ENCODE measurements around the gene WDR18.

Gene WDR18

DNA sequence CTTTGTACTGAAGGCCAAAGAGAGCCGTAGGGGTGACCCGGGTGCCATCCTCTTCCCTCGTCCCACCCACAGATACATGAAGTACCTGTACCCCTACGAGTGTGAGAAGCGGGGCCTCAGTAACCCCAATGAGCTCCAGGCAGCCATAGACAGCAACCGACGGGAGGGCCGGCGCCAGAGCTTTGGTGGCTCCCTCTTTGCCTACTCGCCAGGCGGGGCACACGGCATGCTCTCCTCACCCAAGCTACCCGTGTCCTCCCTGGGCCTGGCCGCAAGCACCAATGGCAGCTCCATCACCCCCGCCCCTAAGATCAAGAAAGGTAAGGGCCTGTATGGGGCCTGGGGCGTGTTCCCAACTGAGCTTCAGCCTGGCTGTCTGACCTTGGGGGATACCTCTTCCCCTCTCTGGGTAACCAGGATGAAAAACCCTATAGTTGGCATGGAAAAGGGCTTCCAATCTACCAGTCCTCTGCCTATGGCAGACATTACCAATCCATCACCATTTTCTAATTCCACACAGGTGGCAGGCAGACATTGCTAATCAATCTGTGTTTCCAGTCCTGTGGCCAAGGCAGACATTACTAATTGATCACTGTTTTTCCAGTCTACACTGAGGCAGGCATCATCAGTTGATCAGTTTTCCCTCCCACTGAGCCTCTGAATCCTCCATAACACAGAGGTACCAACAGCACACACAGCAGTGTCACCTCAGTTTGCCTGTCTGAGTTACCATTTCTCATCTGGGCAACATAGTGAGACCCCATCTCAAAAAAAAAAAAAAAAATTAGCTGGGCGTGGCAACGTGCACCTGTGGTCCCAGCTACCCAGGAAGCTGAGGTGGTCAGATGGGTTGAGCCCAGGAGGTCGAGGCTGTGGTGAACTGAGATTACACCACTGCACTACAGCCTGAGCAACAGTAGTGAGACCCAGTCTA, 19.1 kb upstream of the WDR18 start:
- DNase-seq (ENCODE audit: low read depth in 3 of 3) = no peak

DNA sequence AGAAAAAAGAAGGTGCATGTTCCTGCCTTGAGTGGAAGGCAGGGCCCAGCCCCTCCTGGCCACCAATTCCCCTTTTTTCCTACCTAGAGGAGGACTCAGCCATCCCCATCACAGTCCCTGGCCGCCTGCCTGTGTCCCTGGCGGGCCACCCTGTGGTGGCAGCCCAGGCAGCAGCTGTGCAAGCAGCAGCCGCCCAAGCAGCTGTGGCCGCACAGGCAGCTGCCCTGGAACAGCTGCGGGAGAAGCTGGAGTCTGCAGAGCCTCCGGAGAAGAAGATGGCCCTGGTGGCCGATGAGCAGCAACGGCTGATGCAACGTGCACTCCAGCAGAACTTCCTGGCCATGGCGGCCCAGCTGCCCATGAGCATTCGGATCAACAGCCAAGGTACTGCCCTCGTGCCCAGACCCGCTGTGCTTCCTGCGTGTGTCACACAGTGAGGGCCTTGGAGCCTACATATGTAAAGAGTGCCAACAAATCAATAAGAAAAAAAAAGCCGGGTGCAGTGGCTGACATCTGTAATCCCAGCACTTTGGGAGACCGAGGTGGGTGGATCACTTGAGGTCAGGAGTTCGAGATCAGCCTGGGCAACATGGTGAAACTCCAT, 17.6 kb upstream of the WDR18 start:
- DNase-seq (ENCODE audit: low read depth in 3 of 3) = no peak

DNA sequence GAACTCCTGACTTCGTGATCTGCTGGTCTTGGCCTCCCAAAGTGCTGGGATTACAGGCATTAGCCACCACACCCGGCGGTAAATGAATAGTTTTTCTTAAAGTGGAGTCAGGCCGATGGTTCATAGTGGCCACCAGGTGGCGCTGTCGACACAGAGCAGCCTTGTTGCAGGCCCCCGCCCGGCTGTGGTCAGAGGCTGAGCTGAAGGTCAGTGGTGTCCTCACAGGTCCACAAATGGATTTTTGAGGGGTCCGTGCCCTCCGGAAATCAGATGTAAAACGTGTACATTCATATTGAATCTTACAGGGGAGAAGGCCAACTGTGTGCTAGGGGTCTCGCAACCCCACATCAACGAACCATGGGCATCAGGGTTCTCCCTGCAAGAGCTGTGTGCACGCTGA, 13.4 kb upstream of the WDR18 start:
- DNase-seq (ENCODE audit: low read depth in 3 of 3) = no peak

DNA sequence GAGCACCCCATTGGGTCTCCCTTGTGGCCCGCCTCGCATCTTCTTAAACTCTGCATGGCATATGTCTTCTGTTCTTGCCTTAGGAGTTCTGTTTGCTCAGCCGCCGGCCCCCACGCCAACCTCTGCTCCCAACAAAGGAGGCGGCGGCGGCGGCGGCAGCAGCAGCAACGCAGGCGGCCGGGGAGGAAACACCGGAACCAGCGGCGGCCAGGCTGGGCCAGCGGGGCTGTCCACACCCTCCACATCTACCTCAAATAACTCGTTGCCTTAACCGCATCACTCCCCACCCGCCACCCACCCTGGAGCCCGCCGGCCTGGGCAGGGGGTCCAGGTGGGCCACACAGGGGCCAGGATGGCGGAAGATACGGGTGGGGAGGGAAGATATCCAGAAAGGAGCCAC, 12.3 kb upstream of the WDR18 start:
- no peak for DNase-seq (ENCODE audit: low read depth in 3 of 3)

DNA sequence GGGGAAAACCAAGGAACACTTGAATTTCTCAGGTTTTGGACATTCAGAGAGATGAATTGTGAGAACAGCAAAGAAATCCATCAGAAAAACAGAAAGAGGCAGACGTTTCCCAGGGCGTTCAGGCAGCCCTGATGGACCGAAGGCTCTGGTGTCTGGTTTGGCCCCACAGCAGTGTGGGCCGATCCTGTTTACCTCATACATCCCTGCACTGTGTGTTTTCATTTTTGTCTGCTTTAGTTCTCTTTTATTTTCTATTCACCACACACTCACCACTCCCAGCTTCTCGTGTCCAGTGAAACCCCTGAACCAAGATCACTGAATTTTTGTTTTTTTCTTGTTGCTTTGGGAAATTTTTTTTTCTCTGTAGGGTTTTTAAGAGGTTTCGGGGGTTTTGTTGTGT, 11.9 kb upstream of the WDR18 start:
- DNase-seq (ENCODE audit: low read depth in 3 of 3) = no peak

DNA sequence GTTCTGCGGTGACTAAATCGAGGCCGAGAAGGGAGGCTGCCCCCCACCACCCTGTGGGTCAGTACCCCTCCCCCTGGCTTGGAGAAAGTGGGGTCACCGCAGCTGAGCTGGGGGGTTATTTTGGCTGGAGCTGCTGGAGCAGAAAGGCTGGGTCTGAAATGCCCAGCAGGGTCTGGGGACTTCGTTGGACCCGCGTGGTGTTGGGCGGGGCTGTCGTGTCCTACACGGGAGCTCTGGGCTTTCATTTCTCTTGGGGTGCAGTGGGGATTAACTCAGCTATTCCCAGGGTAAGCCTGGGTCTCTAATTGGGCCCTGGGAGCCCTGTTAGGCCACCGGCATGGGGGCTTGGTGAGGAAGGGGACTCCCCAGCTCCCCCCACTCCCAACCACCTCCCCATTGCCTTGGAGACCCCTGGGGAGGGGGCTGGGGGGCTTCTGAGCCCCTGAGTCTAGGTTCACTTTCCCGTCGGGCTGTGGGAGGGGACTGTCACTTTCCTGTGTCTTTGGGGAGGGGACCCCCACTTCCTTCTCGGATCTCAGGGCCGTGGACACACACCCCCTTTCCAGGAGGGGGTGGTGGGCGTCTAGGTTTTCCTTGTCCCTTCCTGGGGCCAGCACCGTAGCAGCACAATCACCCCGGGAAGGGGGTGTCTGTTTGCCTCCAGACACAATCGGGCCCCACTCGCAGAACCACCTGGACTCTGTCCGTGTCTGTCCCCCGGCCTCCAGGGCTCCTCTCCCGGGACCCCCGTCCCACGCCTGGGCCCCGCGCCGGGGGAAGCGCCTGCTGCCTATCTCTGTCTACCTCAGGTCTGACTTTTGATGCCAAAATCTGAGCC, 10.2 kb upstream of the WDR18 start:
- no peak for DNase-seq (ENCODE audit: low read depth in 3 of 3)

DNA sequence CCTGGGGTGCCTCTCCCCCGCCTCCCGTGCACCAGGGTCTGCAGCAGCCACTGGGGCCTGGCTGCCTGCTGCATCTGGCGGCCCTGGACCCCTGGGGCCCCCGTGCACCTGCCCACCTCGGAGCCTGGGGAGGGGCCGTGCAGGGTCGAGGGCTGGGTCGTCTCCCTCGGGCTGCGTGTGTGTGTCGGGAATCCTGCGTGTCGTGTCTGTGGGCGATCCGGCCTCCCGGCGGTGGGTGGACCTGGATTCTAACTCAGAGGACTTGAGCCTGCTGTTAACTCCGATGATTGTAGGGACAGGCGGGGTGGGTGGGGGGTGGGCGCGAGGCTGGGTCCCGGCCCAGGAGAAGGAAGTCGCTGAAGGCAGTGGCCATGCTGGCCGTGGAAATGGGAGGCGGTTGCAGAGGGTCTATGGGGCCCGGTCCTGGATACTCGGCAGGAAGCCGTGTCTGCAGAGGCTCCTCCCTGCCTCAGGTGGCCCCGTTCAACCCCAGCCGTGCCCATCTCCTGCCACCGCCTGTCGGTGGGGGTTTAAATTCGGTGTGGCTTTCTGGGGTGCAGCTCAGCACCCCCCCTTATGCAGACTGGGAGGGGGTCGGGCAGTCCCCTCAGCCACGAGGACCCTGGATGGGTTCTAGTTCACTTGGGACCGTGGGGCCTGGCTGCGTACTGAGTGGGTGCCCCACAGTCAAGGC, 9.4 kb upstream of the WDR18 start:
- no peak for DNase-seq (ENCODE audit: low read depth in 3 of 3)

DNA sequence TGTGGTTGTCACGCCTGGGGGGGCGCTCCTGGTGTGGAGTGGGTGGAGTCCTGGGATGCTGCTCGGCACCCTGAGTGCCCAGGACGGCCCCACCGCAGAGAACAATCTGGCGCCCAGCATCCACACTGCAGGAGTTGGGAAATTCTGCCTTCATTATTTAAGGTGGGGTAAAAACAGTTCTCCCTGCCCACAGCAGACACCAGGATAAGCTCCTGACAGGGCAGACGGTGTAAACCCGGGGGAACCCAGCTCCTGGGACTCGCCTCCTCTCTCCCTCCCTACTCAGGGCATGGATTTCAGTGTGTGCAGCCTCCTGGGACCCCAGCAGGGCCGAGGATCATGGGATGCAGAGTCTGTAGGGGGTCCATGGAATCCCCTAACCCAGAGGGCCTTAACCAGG, 7.7 kb upstream of the WDR18 start:
- DNase-seq (ENCODE audit: low read depth in 3 of 3) = no peak

DNA sequence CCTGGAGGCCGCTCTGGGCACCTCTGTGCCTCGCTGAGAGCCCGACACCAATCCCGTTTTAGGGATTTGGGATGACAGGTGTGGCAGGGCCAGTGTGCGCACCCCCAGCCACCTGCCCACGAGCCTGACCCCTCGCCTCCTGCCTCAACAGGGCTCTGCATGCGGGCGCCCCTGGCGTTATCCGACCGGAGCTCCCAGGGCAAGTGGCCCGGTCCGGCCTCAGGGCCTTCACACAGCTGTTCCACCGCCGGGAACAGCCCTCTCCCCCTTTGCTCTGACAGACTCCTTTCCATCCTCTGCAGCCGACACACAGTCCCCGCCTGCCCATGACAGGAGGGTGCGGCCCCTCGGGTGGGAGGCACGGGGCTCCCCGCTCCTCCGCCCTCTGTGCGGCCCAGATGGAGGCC, 7.1 kb upstream of the WDR18 start:
- no peak for DNase-seq (ENCODE audit: low read depth in 3 of 3)

DNA sequence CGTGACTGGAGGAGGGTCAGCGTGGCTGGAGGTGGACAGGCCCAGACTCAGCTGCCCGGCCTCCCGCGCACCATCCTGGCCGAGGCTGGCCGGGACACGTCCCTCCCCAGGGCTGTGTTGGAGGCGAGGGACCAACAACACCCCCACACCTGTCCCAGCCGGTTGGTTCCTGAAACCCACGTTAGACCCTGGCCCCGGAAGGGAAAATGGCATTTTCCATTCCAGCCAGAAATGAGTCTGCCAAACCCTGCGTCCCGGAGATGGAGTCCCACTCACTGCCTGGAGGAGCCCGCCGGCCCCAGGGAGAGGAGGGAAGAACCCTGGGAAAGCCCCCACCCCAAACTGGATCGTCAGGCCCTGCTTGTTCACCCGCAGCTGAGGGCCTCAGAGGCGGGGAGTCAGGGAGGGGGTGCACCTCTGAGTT, 4.8 kb upstream of the WDR18 start:
- DNase-seq (ENCODE audit: low read depth in 3 of 3) = no peak

DNA sequence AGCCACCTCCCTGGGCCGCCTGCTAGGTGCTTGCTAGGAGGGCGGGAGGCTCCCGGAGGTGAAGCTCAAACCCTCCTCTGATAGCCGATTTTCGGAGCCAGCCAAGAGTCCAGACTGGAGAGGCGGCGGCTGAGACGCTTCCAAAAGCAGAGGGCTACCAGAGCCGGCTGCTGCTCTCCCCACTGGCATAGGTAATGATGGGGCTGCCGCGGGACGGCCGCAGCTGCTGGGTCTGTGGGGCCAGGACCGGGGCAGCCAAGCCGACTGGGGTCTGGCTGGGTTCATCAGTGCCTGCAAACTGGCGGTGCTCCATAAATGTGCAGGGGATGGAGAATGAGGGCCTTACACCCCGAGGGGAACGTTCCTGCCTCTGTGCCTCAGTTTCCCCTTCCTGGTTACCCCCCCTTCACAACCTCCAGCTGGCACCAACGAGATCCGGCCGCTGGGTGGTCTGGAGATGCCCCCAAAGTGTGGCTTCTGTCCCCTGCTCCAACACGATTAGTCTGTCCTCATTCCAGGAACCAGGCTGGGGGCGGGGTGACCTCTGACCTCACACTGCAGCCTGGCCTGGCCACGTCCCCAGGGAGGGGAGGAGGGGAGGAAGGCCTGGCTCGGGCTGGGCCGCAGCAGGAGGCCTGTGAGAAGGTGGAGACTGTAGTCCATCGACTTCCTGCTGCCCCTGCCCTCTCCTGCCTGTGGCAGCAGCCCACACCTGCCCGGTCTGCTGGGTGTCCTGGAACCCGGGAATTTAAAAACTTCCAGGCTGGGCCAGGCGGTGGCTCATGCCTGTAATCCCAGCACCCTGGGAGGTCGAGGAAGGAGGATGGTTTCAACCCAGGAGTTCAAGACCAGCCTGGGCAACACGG, 3.8 kb upstream of the WDR18 start:
- no peak for DNase-seq (ENCODE audit: low read depth in 3 of 3)

DNA sequence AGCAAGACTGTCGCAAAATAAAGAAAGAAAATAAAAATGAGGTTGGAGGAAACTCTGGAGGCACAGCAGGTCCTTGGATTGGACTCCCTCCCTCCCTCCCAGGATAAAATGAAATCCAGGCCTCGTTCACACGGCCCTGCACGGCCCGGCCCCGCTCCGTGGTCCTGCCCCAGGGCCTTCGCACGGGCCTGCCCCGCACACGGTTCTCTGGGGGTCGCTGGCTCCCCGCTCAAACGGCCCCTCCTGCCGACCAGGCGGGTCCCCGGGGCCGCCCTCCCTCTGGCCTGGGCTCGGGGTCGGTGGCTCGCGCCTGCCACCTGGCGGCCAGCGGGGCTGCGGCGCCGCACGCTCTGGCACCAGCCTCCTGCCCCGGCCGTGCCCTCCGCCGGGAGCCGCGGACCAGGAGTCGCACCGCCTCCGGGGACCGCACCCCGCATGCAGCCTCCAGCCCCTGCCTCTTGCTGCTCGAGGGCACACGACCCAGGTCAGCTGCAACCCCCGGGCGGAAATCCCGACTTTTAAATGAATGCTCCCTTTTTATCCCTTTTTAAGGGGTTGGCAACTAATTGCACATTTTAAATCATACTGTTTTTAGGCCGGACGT, 1.5 kb upstream of the WDR18 start:
- peak; percentile 54 to 65 (median 58) for DNase-seq (ENCODE audit: low read depth in 3 of 3)

DNA sequence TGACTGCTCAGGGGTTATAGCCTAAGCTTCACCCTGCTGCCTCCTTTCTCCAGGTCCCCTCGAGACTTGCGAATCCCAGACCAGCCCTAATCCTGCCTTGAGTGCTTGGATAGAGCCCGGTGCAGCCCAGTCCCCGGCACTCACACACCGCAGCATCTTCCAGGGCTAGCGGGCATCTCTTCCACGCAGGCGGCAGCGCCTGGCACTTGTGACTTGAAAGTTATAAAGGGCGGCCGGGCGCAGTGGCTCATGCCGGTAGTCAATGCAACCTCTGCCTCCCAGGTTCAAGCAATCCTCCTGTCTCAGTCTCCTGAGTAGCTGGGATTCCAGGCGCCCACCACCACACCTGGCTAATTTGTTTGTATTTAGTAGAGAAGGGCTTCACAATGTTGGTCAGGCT, 1.9 kb downstream of the WDR18 start:
- DNase-seq (ENCODE audit: low read depth in 3 of 3) = no peak

DNA sequence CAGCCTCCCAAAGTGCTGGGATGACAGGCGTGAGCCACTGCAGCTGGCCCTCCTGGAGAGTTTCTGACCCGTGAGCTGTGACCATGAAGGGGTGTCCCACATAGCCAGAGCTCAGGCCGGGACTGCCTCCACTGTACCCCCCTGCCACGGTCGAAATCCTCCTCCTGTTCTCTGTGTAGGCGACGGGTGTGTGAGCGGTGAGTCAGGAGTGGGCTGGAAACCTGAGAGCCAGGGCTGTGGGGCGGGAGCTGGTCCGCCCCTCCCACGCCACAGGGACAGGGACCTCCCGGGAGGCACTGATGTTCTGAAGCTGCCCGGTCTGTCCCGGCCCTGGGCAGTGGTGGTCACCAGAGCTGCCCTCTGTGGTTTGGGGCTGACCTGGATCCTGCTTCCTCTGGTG, 3.9 kb downstream of the WDR18 start:
- no peak for DNase-seq (ENCODE audit: low read depth in 3 of 3)

DNA sequence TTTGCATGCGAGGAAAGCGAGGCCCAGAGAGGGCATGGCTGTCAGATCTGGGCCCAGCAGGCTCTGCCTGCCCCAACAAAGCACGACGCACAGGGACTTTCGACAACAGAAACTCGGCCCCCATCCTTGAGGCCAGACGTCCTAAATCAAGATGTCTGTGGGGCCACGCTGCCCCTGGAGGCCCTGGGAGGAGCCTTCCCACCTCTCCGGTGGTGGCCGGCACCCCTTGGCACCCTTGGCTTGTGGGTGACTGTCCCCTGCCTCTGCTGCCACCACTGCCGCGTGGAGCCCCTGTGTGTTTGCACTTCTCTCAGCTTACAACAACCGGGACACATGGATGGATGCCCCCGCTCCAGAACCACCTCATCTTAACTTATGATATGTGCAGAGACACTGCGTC, 4.4 kb downstream of the WDR18 start:
- DNase-seq (ENCODE audit: low read depth in 3 of 3) = no peak

DNA sequence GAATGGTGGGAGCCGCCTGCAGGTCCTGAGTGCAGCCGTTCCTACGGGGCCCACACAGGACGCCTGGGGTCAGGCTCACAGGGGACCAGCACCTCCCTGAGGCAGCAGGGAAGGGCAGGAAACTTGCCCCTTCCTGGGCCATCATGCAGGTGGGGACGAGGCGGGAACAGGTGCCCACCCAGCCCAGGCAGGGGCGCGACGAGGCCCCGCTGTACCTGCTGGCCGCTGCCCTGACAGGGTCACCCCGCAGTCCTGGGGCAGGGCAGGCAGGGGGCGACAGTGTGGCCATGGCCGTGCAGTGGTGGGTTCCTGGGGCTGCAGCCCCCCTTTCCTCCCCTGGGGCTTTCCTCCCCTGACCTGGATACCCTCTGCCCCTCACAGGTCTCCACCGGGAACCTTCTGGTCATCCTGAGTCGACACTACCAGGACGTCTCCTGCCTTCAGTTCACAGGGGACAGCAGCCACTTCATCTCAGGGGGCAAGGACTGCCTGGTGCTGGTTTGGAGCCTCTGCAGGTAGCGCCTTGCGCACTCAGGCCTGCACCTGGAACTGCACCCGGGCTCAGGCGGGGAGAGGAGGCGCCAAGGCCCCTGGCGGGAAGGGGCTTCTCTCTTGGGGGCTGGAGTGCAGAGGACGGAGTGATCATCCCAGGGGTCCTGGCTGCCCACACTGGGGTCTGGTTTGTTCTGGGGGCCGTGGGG, 5.4 kb downstream of the WDR18 start:
- DNase-seq (ENCODE audit: low read depth in 3 of 3) = no peak

DNA sequence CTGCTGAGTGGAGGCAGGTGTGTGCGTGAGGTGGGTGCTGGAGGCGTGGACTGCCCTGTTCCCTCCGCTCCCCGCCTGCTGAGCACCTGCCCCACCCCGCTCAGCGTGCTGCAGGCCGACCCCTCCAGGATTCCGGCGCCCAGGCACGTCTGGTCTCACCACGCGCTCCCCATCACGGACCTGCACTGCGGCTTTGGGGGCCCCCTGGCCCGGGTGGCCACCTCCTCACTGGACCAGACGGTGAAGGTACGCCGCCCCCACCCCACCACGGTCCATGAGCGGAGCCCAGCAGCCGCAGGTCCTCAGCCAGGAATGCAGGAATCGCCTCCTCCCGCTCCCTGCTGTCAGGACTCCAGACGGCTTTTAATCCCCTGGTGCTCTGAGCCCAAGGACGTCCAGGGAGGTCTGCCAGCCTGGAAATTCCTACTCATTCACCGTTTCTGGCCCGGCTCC, 6.0 kb downstream of the WDR18 start:
- DNase-seq (ENCODE audit: low read depth in 3 of 3) = no peak

DNA sequence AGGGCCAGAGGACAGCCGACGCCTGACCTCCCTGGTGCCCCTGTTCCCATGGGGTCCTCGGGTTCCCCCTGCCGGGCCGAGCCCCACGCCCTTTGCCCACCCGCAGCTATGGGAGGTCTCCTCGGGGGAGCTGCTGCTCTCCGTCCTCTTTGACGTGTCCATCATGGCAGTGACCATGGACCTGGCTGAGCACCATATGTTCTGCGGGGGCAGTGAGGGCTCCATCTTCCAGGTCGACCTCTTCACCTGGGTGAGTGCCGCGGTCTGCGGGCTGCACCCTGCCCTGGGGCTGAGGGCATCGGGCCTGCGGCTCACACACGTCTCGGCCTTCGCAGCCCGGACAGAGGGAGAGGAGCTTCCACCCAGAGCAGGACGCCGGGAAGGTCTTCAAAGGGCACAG, 6.6 kb downstream of the WDR18 start:
- DNase-seq (ENCODE audit: low read depth in 3 of 3) = no peak

DNA sequence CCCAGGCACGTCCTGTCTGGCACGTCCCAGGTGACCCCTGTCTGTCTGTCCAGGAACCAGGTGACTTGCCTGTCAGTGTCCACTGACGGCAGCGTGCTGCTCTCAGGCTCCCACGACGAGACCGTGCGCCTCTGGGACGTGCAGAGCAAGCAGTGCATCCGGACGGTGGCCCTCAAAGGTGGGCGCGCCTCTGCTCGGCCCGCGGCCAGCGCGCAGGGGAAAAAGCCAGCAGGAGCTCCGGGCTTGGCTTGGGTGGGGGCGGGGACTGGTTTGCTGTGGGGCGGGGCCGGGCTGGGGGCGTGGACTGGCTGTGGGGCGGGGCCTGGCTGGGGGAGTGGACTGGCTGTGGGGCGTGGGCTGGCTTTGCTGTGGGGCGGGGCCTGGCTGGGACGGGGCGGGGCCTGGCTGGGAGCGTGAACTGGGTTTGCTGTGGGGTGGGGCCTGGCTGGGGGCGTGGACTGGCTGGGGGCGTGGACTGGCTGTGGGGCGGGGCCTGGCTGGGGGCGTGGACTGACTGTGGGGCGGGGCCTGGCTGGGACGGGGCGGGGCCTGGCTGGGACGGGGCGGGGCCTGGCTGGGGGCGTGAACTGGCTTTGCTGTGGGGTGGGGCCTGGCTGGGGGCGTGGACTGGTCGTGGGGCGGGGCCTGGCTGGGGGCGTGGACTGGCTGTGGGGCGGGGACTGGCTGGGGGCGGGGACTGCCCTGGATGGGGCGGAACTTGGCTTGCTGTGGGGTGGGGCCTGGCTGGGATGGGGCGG, 7.2 kb downstream of the WDR18 start:
- peak in 1 of 3 experiments; percentile 31 for DNase-seq (ENCODE audit: low read depth in 3 of 3)
